ENCODE measurements around the gene SLC2A5. TPM values are rescaled to one million over a fixed set of nuclear protein-coding genes. Genes with fewer than 3 reads are reported as not detected.

Gene SLC2A5
- polyA plus RNA-seq, 2 donors = 3.5 to 3.6 TPM

GRCh38 chr1:9040659-9041030 lies 28.8 kb downstream of the SLC2A5 start:
- H3K4me1 ChIP-seq (ENCODE audit: control insufficient read depth in 2 of 2, insufficient read depth in 2 of 2, low read length in 1 of 2) = peaks cover 0 to 13% of the 10 kb centered on the region in 2 donors
- H3K9me3 ChIP-seq (ENCODE audit: control insufficient read depth in 2 of 2, insufficient read depth in 1 of 2, low read depth in 1 of 2, low read length in 1 of 2) = no peaks in the 10 kb centered on the region
- no peaks in the 10 kb centered on the region for H3K27me3 ChIP-seq (ENCODE audit: control insufficient read depth in 1 of 2, insufficient read depth in 2 of 2, low read length in 2 of 2)
- H3K4me3 ChIP-seq (ENCODE audit: low read depth in 1 of 2, low read length in 2 of 2) = no peak overlapping the region
- H3K27ac ChIP-seq (ENCODE audit: low read depth in 2 of 2, low read length in 1 of 2) = no peak overlapping the region
- peaks cover 3% of the 10 kb centered on the region in 2 donors for H3K36me3 ChIP-seq (ENCODE audit: control insufficient read depth in 2 of 2, insufficient read depth in 2 of 2, low read length in 1 of 2)
- whole genome bisulfite sequencing, 2 donors = 91 to 95% methylated on average over 6 of the region's 6 CpGs

GRCh38 chr1:9039761-9040658 lies 29.4 kb downstream of the SLC2A5 start:
- no peaks in the 10 kb centered on the region for H3K27me3 ChIP-seq (ENCODE audit: control insufficient read depth in 1 of 2, insufficient read depth in 2 of 2, low read length in 2 of 2)
- H3K27ac ChIP-seq (ENCODE audit: low read depth in 2 of 2, low read length in 1 of 2) = no peak overlapping the region
- WGBS, 2 donors = 84 to 87% methylated on average over 51 to 55 of the region's 55 CpGs
- H3K4me3 ChIP-seq (ENCODE audit: low read depth in 1 of 2, low read length in 2 of 2) = no peak overlapping the region
- peaks cover 0 to 4% of the 10 kb centered on the region in 2 donors for H3K9me3 ChIP-seq (ENCODE audit: control insufficient read depth in 2 of 2, insufficient read depth in 1 of 2, low read depth in 1 of 2, low read length in 1 of 2)
- H3K36me3 ChIP-seq (ENCODE audit: control insufficient read depth in 2 of 2, insufficient read depth in 2 of 2, low read length in 1 of 2) = peaks cover 3% of the 10 kb centered on the region in 2 donors
- peaks cover 0 to 13% of the 10 kb centered on the region in 2 donors for H3K4me1 ChIP-seq (ENCODE audit: control insufficient read depth in 2 of 2, insufficient read depth in 2 of 2, low read length in 1 of 2)

- Histone ChIP-seq H3K36me3 (ENCODE audit: control insufficient read depth in 2 of 2, insufficient read depth in 2 of 2, low read length in 1 of 2) (peaks cover 3% of the 10 kb centered on the region in 2 donors), H3K27ac (ENCODE audit: low read depth in 2 of 2, low read length in 1 of 2) (no peak overlapping the region), H3K4me1 (ENCODE audit: control insufficient read depth in 2 of 2, insufficient read depth in 2 of 2, low read length in 1 of 2) (peaks cover 0 to 13% of the 10 kb centered on the region in 2 donors), H3K4me3 (ENCODE audit: low read depth in 1 of 2, low read length in 2 of 2) (no peak overlapping the region), H3K9me3 (ENCODE audit: control insufficient read depth in 2 of 2, insufficient read depth in 1 of 2, low read depth in 1 of 2, low read length in 1 of 2) (peaks cover 0 to 4% of the 10 kb centered on the region in 2 donors), H3K27me3 (ENCODE audit: control insufficient read depth in 1 of 2, insufficient read depth in 2 of 2, low read length in 2 of 2) (no peaks in the 10 kb centered on the region)
- 73 to 80% methylated on average over 62 of the region's 62 CpGs for WGBS, 2 donors
These were observed 30.3 kb downstream of the SLC2A5 start for GRCh38 chr1:9038881-9039760.

- Histone ChIP-seq H3K4me1 (ENCODE audit: control insufficient read depth in 2 of 2, insufficient read depth in 2 of 2, low read length in 1 of 2) (peaks cover 0 to 13% of the 10 kb centered on the region in 2 donors), H3K27me3 (ENCODE audit: control insufficient read depth in 1 of 2, insufficient read depth in 2 of 2, low read length in 2 of 2) (no peaks in the 10 kb centered on the region), H3K36me3 (ENCODE audit: control insufficient read depth in 2 of 2, insufficient read depth in 2 of 2, low read length in 1 of 2) (peaks cover 3% of the 10 kb centered on the region in 2 donors), H3K27ac (ENCODE audit: low read depth in 2 of 2, low read length in 1 of 2) (no peak overlapping the region), H3K9me3 (ENCODE audit: control insufficient read depth in 2 of 2, insufficient read depth in 1 of 2, low read depth in 1 of 2, low read length in 1 of 2) (peaks cover 0 to 4% of the 10 kb centered on the region in 2 donors), H3K4me3 (ENCODE audit: low read depth in 1 of 2, low read length in 2 of 2) (no peak overlapping the region)
- 81 to 82% methylated on average over 8 of the region's 8 CpGs for WGBS, 2 donors
These were observed 31.1 kb downstream of the SLC2A5 start for GRCh38 chr1:9038338-9038650.

GRCh38 chr1:9037476-9038337 lies 31.7 kb downstream of the SLC2A5 start:
- H3K27me3 ChIP-seq (ENCODE audit: control insufficient read depth in 1 of 2, insufficient read depth in 2 of 2, low read length in 2 of 2) = no peaks in the 10 kb centered on the region
- no peak overlapping the region for H3K4me3 ChIP-seq (ENCODE audit: low read depth in 1 of 2, low read length in 2 of 2)
- peak overlapping the region; percentile 76 to 90 for H3K27ac ChIP-seq (ENCODE audit: low read depth in 2 of 2, low read length in 1 of 2)
- H3K9me3 ChIP-seq (ENCODE audit: control insufficient read depth in 2 of 2, insufficient read depth in 1 of 2, low read depth in 1 of 2, low read length in 1 of 2) = peaks cover 0 to 4% of the 10 kb centered on the region in 2 donors
- WGBS, 2 donors = 84 to 86% methylated on average over 26 to 28 of the region's 28 CpGs
- peaks cover 3% of the 10 kb centered on the region in 2 donors for H3K36me3 ChIP-seq (ENCODE audit: control insufficient read depth in 2 of 2, insufficient read depth in 2 of 2, low read length in 1 of 2)
- peaks cover 0 to 13% of the 10 kb centered on the region in 2 donors for H3K4me1 ChIP-seq (ENCODE audit: control insufficient read depth in 2 of 2, insufficient read depth in 2 of 2, low read length in 1 of 2)

GRCh38 chr1:9035226-9035625 lies 34.2 kb downstream of the SLC2A5 start:
- Histone ChIP-seq H3K36me3 (ENCODE audit: control insufficient read depth in 2 of 2, insufficient read depth in 2 of 2, low read length in 1 of 2) (no peaks in the 10 kb centered on the region), H3K4me1 (ENCODE audit: control insufficient read depth in 2 of 2, insufficient read depth in 2 of 2, low read length in 1 of 2) (peaks cover 0 to 13% of the 10 kb centered on the region in 2 donors), H3K4me3 (ENCODE audit: low read depth in 1 of 2, low read length in 2 of 2) (no peak overlapping the region), H3K27me3 (ENCODE audit: control insufficient read depth in 1 of 2, insufficient read depth in 2 of 2, low read length in 2 of 2) (no peaks in the 10 kb centered on the region), H3K9me3 (ENCODE audit: control insufficient read depth in 2 of 2, insufficient read depth in 1 of 2, low read depth in 1 of 2, low read length in 1 of 2) (peaks cover 0 to 12% of the 10 kb centered on the region in 2 donors), H3K27ac (ENCODE audit: low read depth in 2 of 2, low read length in 1 of 2) (no peak overlapping the region)
- WGBS, 2 donors = 94 to 100% methylated on average over 2 of the region's 2 CpGs

GRCh38 chr1:9033363-9033762 lies 36.1 kb downstream of the SLC2A5 start:
- H3K4me3 ChIP-seq (ENCODE audit: low read depth in 1 of 2, low read length in 2 of 2) = no peak overlapping the region
- 67 to 70% methylated on average over 5 of the region's 5 CpGs for WGBS, 2 donors
- H3K27ac ChIP-seq (ENCODE audit: low read depth in 2 of 2, low read length in 1 of 2) = no peak overlapping the region

GRCh38 chr1:9031484-9032259 lies 37.8 kb downstream of the SLC2A5 start:
- Histone ChIP-seq H3K4me3 (ENCODE audit: low read depth in 1 of 2, low read length in 2 of 2) (no peak overlapping the region), H3K27me3 (ENCODE audit: control insufficient read depth in 1 of 2, insufficient read depth in 2 of 2, low read length in 2 of 2) (no peaks in the 10 kb centered on the region), H3K27ac (ENCODE audit: low read depth in 2 of 2, low read length in 1 of 2) (no peak overlapping the region), H3K9me3 (ENCODE audit: control insufficient read depth in 2 of 2, insufficient read depth in 1 of 2, low read depth in 1 of 2, low read length in 1 of 2) (peaks cover 0 to 12% of the 10 kb centered on the region in 2 donors), H3K4me1 (ENCODE audit: control insufficient read depth in 2 of 2, insufficient read depth in 2 of 2, low read length in 1 of 2) (no peaks in the 10 kb centered on the region), H3K36me3 (ENCODE audit: control insufficient read depth in 2 of 2, insufficient read depth in 2 of 2, low read length in 1 of 2) (no peaks in the 10 kb centered on the region)
- WGBS, 2 donors = 69 to 80% methylated on average over 11 to 12 of the region's 12 CpGs

More at GRCh38 chr1:9033363-9033762, 36.1 kb downstream of the SLC2A5 start:
- Histone ChIP-seq H3K9me3 (ENCODE audit: control insufficient read depth in 2 of 2, insufficient read depth in 1 of 2, low read depth in 1 of 2, low read length in 1 of 2) (peaks cover 0 to 12% of the 10 kb centered on the region in 2 donors), H3K4me1 (ENCODE audit: control insufficient read depth in 2 of 2, insufficient read depth in 2 of 2, low read length in 1 of 2) (peaks cover 0 to 12% of the 10 kb centered on the region in 2 donors), H3K27me3 (ENCODE audit: control insufficient read depth in 1 of 2, insufficient read depth in 2 of 2, low read length in 2 of 2) (no peaks in the 10 kb centered on the region), H3K36me3 (ENCODE audit: control insufficient read depth in 2 of 2, insufficient read depth in 2 of 2, low read length in 1 of 2) (no peaks in the 10 kb centered on the region)
